GM21528 (cell line): ENCODE results near the gene THSD4.

Experiments
- ATAC-seq: cut with Tn5 transposase; IDR thresholded peaks from one replicate; pipeline ENCODE4 v1.9.1; 2021; ENCODE audit warnings: mild to moderate bottlenecking, moderate library complexity; ENCODE audit not compliant: unreplicated experiment, low FRiP score

Gene THSD4

GRCh38 chr15:71180986-71181853 lies 65.9 kb downstream of the THSD4 start:
- ATAC-seq: no peak

DNA sequence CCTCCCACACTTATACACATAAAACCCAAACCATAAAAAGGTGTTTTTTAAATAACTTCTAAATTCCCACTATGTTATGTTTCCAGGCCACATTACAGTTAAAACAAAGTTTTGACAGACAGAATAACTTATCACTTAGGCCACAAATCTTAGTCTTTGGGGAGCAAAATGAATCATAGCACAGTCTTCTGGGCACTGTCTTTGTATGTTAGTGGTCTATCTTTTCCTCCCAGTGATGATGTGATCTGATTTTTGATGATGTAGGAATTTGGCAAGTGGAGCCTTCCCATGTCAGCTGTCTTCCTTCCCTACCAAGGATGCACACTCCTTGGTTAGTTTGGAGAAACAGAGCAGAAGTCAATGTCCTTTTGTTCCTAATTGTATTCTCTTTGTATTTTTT lies 67.3 kb downstream of the THSD4 start:
- no peak for ATAC-seq

DNA sequence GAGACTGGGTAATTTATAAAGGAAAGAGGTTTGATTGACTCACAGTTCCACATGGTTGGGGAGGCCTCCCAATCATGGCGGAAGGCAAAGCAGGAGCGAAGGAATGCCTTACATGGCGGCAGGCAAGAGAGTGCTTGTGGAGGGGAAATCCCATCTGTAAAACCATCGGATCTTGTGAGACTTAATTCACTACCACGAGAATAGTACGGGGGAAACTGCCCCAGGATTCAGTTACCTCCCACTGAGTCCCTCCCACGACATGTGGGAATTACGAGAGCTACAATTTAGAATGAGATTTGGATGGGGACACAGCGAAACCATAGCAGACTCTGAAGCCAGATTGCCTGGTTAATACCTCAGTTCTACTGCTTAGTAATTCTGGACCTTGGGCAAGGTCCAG lies 67.8 kb downstream of the THSD4 start:
- no peak for ATAC-seq

GRCh38 chr15:71185706-71186105 lies 70.4 kb downstream of the THSD4 start:
- no peak for ATAC-seq

- no peak for ATAC-seq
These were observed 71.0 kb downstream of the THSD4 start for GRCh38 chr15:71186267-71186666.

DNA sequence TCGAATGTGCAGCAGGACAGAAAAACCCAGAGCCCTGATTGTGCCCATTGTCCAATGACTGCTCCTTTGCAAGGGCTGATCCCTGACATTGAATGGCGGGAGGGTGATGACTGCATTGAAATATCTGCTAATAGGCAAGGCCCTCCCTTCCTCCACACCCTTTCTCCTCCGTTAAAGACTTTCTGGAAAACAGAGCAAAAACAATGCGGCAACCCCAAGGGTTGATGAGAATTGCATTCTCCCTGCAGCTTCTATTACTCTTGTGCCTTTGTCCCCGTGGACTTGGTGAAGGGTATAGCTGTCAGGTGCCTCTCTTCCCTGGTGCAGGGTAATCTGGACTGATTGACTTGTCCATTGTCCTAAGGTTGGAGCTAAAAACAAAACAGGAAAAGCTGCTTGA lies 71.8 kb downstream of the THSD4 start:
- no peak for ATAC-seq

- no peak for ATAC-seq
These were observed 72.3 kb downstream of the THSD4 start for GRCh38 chr15:71187526-71187925.

DNA sequence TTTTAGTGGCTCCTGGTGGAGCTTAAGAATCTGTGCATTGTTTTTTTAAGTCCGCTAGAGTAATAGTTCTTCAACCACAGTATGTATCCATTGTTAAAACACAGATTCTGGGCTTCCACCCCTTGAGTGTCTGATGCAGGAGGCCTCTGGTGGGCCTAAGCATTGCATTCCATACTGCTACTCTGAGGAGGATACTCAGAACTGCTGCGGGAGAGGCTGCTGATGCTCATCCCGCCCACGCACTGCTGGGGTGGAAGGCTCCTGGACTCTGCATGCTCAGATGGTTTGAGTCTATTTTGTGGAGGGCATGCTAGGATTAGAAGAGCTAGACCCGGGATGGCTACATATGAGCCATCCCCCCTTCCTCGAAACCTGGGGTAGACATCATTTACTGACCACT lies 74.4 kb downstream of the THSD4 start:
- no peak for ATAC-seq

DNA sequence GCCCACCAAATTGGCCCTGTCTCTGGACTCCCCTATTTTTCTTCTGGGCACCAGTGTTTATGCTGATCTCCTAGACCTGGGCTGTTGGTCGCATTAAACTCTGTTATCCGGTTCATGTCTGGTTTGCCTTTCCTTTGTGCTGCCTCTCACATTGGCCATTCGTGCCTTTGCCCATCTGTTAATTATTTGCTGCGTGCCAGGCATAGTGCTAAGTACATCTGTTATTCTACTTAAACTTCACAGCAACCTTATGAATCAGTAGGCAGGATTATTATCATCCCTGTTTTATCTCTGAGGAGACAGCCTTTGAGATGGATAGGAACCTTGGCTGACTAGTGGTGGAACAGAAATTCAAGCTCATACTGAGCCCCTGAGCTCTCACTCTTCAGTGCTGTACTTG lies 76.0 kb downstream of the THSD4 start:
- ATAC-seq: no peak

DNA sequence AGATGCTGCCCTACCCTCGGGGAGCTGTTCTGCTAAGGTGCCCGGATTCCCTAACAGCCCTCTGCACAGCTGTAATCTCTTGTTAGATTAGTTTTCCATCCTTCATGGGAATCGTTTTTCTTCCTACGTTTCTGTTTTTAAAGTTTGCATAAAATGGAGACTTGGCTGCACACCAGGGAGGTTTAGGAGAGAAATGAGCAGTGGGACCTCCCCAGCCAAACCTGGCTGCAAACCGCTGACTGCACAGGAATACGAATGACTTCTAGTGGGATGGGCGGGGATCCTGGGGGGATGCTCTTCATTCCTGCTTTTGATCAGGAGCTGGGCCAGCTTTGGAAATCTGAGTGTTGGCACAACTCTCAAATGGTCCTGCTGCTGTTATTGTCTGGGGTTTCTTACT lies 77.5 kb downstream of the THSD4 start:
- no peak for ATAC-seq

DNA sequence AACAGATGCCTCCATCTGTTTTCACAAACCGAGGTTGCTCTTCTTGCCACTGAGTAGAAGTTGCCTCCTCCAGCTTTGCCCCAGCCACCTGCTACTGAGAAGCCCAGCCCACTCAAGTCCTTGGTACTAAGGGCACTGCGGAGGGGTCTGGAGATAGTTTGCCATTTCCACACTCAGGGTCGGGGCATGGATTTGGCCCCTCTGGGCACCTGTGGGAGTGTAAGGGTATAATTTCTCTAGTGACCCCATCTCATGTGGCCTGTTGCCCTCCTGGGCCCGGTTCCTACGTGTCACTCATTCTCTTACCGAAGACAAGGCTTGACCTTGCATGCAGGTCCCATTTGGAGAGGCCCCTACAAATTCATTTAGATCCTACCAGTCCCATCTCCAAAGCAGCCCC lies 79.0 kb downstream of the THSD4 start:
- ATAC-seq: no peak

DNA sequence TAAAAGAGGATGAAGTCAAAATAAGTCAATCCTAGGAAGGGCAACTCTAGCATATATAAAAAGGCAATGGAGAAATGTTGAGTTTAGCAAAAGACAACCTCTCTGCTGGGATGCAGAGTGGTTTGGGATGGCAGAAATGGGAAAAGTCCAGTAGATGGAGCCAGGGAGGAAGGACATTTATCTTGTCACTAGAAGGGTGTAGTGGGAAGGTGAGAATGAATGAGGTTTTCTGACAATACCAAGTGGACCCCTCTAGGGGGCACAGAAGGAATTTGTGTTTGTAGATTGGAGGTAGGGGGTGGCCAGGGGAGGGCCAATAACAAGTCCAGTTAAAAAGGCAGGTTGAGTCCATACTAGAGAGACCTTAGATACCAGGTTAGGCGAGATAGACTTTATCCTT lies 80.0 kb downstream of the THSD4 start:
- ATAC-seq: no peak

GRCh38 chr15:71197620-71198019 lies 82.3 kb downstream of the THSD4 start:
- no peak for ATAC-seq

- ATAC-seq: no peak
These were observed 83.6 kb downstream of the THSD4 start for GRCh38 chr15:71198846-71199245.

GRCh38 chr15:71199384-71200351 lies 84.4 kb downstream of the THSD4 start:
- ATAC-seq: no peak

GRCh38 chr15:71201477-71201876 lies 86.2 kb downstream of the THSD4 start:
- ATAC-seq: no peak

- no peak for ATAC-seq
These were observed 87.4 kb downstream of the THSD4 start for GRCh38 chr15:71202712-71203111.

DNA sequence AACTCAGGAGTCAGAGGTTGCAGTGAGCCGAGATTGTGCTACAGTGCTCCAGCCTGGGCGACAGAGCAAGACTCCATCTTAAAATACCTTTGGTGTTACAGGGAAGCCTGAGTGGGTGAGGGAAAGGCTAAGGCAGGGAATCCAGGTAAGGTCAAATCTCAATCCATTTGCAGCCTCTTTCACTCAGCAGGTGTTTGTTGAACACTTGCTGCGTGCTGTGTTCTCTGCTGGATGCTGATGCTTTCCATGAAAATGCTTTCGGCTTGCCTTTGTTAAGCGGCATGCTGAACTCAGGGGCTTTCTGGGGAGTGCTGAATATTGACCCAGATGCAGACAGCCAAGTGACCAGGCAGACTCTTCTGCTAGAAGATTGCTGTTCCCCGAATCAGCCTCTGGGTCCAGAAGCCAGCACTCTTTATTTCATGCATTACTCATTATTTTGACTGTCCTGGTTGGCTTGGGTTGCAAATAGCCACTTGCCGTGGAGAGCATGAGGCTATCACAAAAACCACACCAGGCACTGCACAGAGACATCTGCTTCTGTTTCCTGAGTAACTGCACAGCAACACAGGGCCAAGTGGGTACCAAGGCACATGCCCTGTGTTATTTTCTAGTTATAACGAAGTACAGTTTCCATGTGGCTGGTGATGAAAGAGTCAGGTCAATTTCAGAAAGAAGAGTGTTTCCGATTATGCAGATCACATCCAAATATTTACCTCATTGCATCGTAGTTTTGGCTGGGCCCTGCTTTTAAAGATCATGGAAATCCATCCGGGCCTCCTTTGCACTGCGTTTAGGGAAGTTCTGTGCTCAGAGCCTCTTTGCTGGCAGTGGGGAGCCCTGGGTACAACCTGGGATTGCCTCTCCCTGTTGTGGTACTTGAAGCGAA lies 88.6 kb downstream of the THSD4 start:
- no peak for ATAC-seq

DNA sequence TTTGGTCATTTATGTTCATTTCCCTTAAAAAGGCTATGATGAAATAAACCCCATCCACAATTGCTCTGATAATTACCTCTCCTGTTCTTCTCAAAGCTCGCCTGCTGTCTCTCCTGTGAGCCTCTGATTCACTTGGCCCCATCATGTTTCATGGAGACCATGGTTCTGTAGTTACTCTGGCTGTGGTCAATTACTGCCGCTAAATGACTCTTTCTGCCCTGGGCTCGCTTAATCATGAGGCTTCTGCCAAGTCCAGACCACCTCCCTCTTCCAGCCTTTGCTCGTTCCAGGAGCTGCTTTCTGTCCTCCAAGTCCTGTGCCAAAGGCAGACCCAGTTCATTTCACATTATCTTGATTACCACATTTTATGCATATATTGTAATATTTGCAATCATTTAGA lies 91.9 kb downstream of the THSD4 start:
- no peak for ATAC-seq

GRCh38 chr15:71212146-71212545 lies 96.9 kb downstream of the THSD4 start:
- no peak for ATAC-seq
